ENCODE data around the gene TTC21B.

DNA sequence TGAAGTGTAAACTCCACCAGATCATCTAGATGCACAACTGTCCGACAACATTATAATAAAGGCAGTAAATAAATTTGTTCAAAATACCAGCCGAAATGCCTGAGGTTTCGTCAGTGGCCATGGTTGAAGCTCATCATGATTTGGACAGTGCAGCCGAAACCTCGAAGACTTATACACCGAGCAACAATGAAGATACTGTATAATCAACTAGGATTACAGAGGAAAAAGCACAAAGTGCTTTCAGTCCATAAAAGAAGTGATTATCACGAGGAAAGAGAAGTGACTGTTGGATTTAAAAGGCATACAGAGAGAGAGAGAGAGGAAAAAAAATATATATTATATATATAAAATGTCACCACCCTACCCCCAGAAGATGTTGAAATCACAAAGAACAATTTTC is 107.5 kb downstream of the TTC21B start:
- no peak for TF ChIP-seq TAF1 (IDR thresholded peaks at IDR 0.05; ENCODE audit: low read depth)
- TF ChIP-seq REST (IDR thresholded peaks at IDR 0.05; ENCODE audit: low read depth), result no peak
- no peak for TF ChIP-seq CREB1 (IDR thresholded peaks at IDR 0.05; ENCODE audit: low read depth)
- no peak for TF ChIP-seq RAD21 (IDR thresholded peaks at IDR 0.05; ENCODE audit: low read depth)
- TF ChIP-seq EP300 (IDR thresholded peaks at IDR 0.05; ENCODE audit: borderline replicate concordance), result no peak
- TF ChIP-seq, protein P1, sequence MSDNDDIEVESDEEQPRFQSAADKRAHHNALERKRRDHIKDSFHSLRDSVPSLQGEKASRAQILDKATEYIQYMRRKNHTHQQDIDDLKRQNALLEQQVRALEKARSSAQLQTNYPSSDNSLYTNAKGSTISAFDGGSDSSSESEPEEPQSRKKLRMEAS (IDR thresholded peaks at IDR 0.05), result no peak
- TF ChIP-seq NFIC (IDR thresholded peaks at IDR 0.05), result no peak
- no peak for TF ChIP-seq TCF12 (IDR thresholded peaks at IDR 0.05; ENCODE audit: low read depth)
- TF ChIP-seq ZBTB7A (IDR thresholded peaks at IDR 0.05; ENCODE audit: low read depth), result no peak
